ENCODE results near the gene CKB.

CKB gene

DNA sequence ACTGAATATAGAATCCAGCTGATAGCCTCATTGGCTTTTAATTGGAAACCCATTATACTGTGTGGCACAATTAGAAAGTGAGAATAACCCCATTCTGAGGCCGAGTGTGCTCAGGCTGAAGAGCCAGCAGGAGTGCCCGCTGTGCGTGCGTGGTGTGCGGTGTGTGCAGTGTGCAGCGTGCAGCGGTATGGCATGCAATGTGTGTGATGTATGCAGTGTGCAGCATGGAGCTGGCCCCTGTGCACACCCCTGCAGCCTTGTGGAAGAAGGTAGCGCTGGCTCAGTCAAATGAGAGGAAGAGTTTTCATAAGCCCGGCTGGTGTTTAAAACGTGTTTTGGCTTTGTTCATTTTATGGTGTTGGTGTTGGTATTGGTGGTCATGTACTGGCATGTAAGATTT lies 22.9 kb downstream of the CKB start:
- TF ChIP-seq, protein P1, sequence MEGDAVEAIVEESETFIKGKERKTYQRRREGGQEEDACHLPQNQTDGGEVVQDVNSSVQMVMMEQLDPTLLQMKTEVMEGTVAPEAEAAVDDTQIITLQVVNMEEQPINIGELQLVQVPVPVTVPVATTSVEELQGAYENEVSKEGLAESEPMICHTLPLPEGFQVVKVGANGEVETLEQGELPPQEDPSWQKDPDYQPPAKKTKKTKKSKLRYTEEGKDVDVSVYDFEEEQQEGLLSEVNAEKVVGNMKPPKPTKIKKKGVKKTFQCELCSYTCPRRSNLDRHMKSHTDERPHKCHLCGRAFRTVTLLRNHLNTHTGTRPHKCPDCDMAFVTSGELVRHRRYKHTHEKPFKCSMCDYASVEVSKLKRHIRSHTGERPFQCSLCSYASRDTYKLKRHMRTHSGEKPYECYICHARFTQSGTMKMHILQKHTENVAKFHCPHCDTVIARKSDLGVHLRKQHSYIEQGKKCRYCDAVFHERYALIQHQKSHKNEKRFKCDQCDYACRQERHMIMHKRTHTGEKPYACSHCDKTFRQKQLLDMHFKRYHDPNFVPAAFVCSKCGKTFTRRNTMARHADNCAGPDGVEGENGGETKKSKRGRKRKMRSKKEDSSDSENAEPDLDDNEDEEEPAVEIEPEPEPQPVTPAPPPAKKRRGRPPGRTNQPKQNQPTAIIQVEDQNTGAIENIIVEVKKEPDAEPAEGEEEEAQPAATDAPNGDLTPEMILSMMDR (IDR thresholded peaks at IDR 0.05; ENCODE audit: low read depth, low read length, missing control alignments): no peak
- Histone ChIP-seq H3K27ac (no peak overlapping the region), H3K36me3 (replicated peaks) (peaks cover 48% of the 10 kb centered on the region), H3K27me3 (replicated peaks) (no peaks in the 10 kb centered on the region), H3K4me3 (ENCODE audit: low read depth, low read length) (no peak overlapping the region)
- no peak for DNase-seq
- in situ Hi-C loops (cut with HindIII; ENCODE audit: low pct_ligation_motif_present, low sequenced_read_pairs): no loop called here

DNA sequence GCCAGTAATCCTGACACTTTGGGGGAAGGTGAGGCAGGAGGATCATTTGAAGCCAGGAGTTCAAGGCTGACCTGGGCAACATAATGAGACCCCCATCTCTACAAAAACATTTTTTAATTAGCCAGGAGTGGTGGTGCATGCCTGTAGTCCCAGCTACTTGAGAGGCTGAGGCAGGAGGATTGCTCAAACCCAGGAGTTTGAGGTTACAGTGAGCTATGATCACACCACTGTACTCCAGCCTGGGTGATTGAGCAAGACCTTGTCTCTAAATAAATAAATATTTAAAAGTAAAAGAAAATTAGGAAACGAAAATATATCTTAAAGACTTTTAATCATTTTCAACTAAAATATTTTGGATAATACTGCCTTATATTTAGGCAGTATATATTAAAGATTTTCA lies 25.9 kb downstream of the CKB start:
- Histone ChIP-seq H3K27me3 (replicated peaks) (no peaks in the 10 kb centered on the region), H3K27ac (no peak overlapping the region), H3K36me3 (replicated peaks) (peaks cover 35% of the 10 kb centered on the region), H3K4me3 (ENCODE audit: low read depth, low read length) (no peak overlapping the region)
- TF ChIP-seq, protein P1 (IDR thresholded peaks at IDR 0.05; ENCODE audit: low read depth, low read length, missing control alignments): no peak
- in situ Hi-C loops (cut with HindIII; ENCODE audit: low pct_ligation_motif_present, low sequenced_read_pairs): no loop called here
- DNase-seq: no peak

DNA sequence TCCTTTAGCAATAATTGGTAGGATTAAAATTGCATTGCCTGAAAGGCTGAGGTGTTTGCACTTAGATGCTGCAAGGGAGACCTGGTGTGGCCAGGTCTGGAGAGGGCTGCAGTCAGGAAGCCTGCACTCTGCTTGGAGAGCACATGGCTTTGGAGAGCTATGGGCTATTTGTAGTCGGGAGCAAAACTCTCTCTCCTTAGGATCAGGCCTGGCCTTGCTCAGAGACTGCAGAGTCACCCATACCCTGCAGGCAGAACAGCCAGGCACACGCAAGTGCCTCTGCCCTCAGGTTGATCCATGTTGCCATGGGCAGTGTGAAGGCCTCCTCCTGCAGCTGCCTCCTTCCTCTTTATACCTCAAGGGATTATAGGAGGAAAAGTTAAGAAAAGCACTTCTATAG lies 26.8 kb downstream of the CKB start:
- Histone ChIP-seq H3K27ac (no peak overlapping the region), H3K27me3 (replicated peaks) (no peaks in the 10 kb centered on the region), H3K36me3 (replicated peaks) (peaks cover 31% of the 10 kb centered on the region), H3K4me3 (ENCODE audit: low read depth, low read length) (no peak overlapping the region)
- TF ChIP-seq, protein P1 (IDR thresholded peaks at IDR 0.05; ENCODE audit: low read depth, low read length, missing control alignments): no peak
- in situ Hi-C loops (cut with HindIII; ENCODE audit: low pct_ligation_motif_present, low sequenced_read_pairs): no loop called here
- no peak for DNase-seq

DNA sequence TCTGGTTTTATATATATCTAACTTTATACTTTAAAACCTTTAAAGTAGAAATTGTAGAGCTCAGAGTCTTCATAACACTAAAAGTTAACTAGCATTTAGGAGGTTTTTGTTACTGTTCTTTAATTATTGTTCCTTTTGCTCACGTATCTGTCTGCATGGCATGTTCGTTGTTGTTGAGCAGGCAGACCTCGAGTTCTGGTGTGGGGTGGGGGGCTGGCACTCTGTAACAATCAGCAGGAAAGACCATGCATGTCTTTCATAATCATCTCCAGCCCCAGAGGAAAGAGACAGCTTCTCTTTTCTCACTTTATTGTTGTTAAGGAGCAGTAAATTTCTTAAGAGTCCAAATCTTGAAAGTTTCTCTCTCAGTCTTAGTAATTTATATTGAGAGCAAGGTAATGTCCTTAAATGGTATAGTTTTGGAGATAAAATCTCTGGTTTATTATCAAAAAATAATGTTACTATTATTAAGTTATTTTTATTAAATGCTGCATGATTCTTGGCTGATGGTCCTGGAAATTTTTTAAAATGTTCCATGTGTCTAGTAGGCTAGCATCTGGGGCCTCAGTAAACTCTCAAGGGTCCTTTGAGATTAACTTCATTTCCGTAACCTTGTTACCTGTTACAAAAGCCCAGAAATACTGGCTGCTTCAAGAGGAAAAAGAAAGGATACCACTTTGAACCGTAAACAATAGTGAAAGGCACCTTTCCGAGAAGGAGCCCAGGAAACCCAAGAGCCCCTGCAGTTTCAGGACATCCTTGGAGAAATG lies 30.3 kb downstream of the CKB start:
- H3K27me3 ChIP-seq (replicated peaks): no peaks in the 10 kb centered on the region
- no peak for DNase-seq
- H3K27ac ChIP-seq: no peak overlapping the region
- in situ Hi-C loops (cut with HindIII; ENCODE audit: low pct_ligation_motif_present, low sequenced_read_pairs): no loop called here
- H3K4me3 ChIP-seq (ENCODE audit: low read depth, low read length): no peak overlapping the region
- TF ChIP-seq, protein P1 (IDR thresholded peaks at IDR 0.05; ENCODE audit: low read depth, low read length, missing control alignments): no peak
- H3K36me3 ChIP-seq (replicated peaks): peaks cover 32% of the 10 kb centered on the region

DNA sequence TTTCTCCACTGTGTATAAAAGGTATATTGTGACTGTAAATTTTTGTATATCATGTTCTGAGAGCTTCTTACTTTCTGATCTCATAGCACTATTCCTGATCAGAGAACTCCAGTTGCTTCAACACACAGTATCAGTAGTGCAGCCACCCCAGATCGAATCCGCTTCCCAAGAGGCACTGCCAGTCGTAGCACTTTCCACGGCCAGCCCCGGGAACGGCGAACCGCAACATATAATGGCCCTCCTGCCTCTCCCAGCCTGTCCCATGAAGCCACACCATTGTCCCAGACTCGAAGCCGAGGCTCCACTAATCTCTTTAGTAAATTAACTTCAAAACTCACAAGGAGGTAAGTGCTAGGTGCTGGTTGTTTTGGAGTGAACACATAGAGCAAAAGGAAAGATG lies 30.9 kb downstream of the CKB start:
- TF ChIP-seq, protein P1 (IDR thresholded peaks at IDR 0.05; ENCODE audit: low read depth, low read length, missing control alignments): no peak
- H3K27me3 ChIP-seq (replicated peaks): no peaks in the 10 kb centered on the region

DNA sequence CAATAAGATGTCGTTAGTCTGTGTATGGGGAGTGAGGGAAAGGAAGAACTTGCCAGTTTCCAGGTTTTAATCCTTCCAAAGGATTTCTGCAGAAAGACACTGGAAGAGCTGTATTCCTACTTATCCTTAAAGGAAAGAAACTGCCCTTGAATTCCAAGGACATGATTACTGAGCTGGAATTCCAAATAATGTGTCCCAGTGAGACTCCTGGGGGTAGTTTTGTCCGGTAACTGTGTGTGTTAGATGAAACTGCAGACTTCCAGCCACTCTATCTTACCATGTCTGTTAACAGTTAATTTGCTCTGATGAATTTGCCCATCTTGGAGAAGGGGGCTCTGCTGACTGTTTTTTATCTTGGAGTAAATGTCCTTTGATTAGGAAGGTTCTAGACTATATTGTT lies 33.0 kb downstream of the CKB start:
- peaks cover 17% of the 10 kb centered on the region for H3K36me3 ChIP-seq (replicated peaks)
- in situ Hi-C loops (cut with HindIII; ENCODE audit: low pct_ligation_motif_present, low sequenced_read_pairs): no loop called here
- no peak for DNase-seq
- no peaks in the 10 kb centered on the region for H3K27me3 ChIP-seq (replicated peaks)
- H3K4me3 ChIP-seq (ENCODE audit: low read depth, low read length): no peak overlapping the region
- TF ChIP-seq, protein P1 (IDR thresholded peaks at IDR 0.05; ENCODE audit: low read depth, low read length, missing control alignments): no peak
- H3K27ac ChIP-seq: no peak overlapping the region

More for the DNA sequence above, 30.9 kb downstream of the CKB start:
- no peak overlapping the region for H3K4me3 ChIP-seq (ENCODE audit: low read depth, low read length)
- in situ Hi-C loops (cut with HindIII; ENCODE audit: low pct_ligation_motif_present, low sequenced_read_pairs): no loop called here
- peaks cover 32% of the 10 kb centered on the region for H3K36me3 ChIP-seq (replicated peaks)
- no peak overlapping the region for H3K27ac ChIP-seq
- DNase-seq: no peak
